ENCODE measurements around the gene CDC37. TPM values are rescaled to one million over a fixed set of nuclear protein-coding genes. Genes with fewer than 3 reads are reported as not detected.
"Not testable (repeated sequence)": the region's sequence is repeated elsewhere in the genome, so short reads cannot be mapped to it uniquely, and the experiment has no call there.

CDC37 gene
- total RNA-seq, 1 donor from 2014 or later: 142 TPM

- peaks cover 65% of the 10 kb centered on the region for H3K79me2 ChIP-seq (ENCODE audit: low read depth)
- Mint-ChIP-seq H3K9me3 (no peaks in the 10 kb centered on the region), H3K27ac (no peak overlapping the region), H3K4me3 (no peak overlapping the region), H3K4me1 (peaks cover 18% of the 10 kb centered on the region), H3K36me3 (peaks cover 3% of the 10 kb centered on the region), H3K27me3 (ENCODE audit: insufficient read depth, low read depth) (peaks cover 13% of the 10 kb centered on the region)
- no peak overlapping the region for H3K4me3 ChIP-seq
- no peak overlapping the region for H2AFZ ChIP-seq (replicated peaks)
- no peak overlapping the region for H3K9ac ChIP-seq
- no peaks in the 10 kb centered on the region for H3K36me3 ChIP-seq
- H3K27ac ChIP-seq: no peak overlapping the region
- H3K4me1 ChIP-seq: peaks cover 5% of the 10 kb centered on the region
- TF ChIP-seq CTCF (IDR thresholded peaks at IDR 0.05): no peak
- TF ChIP-seq EZH2 (IDR thresholded peaks at IDR 0.05): no peak
- no peak for TF ChIP-seq EZH2phosphoT487 (IDR thresholded peaks at IDR 0.05)
- no peak for DNase-seq (ENCODE audit: low spot score)
- peaks cover 3% of the 10 kb centered on the region for H3K27me3 ChIP-seq
- no peak overlapping the region for H3K4me2 ChIP-seq
- peaks cover 47% of the 10 kb centered on the region for H4K20me1 ChIP-seq (ENCODE audit: low read depth)
- peaks cover 13% of the 10 kb centered on the region for H3F3A ChIP-seq (ENCODE audit: low read depth)
- no peaks in the 10 kb centered on the region for H3K9me3 ChIP-seq (ENCODE audit: low read depth)
Measured at GRCh38 chr19:10399878-10400277, 3.5 kb downstream of the CDC37 start.

- not testable (repeated sequence) for H3K4me3 Mint-ChIP-seq; H3K27ac Mint-ChIP-seq; H3K36me3 Mint-ChIP-seq; H3K4me3 ChIP-seq; H3K9me3 Mint-ChIP-seq; H3K4me1 ChIP-seq; H3K27me3 ChIP-seq; H3F3A ChIP-seq (ENCODE audit: low read depth); H3K9ac ChIP-seq; H3K27ac ChIP-seq; H3K9me3 ChIP-seq (ENCODE audit: low read depth); H3K4me2 ChIP-seq; DNase-seq (ENCODE audit: low spot score); H3K36me3 ChIP-seq; H2AFZ ChIP-seq (replicated peaks)
- Mint-ChIP-seq H3K27me3 (ENCODE audit: insufficient read depth, low read depth) (peaks cover 10% of the 10 kb centered on the region), H3K4me1 (peaks cover 17% of the 10 kb centered on the region)
- peaks cover 65% of the 10 kb centered on the region for H3K79me2 ChIP-seq (ENCODE audit: low read depth)
- peaks cover 47% of the 10 kb centered on the region for H4K20me1 ChIP-seq (ENCODE audit: low read depth)
Measured at GRCh38 chr19:10399340-10399739, 4.0 kb downstream of the CDC37 start.

GRCh38 chr19:10398819-10399218 is 4.5 kb downstream of the CDC37 start:
- H3K4me3 Mint-ChIP-seq: no peak overlapping the region
- peaks cover 47% of the 10 kb centered on the region for H4K20me1 ChIP-seq (ENCODE audit: low read depth)
- no peak for TF ChIP-seq EZH2 (IDR thresholded peaks at IDR 0.05)
- no peak for TF ChIP-seq CTCF (IDR thresholded peaks at IDR 0.05)
- no peak for TF ChIP-seq EZH2phosphoT487 (IDR thresholded peaks at IDR 0.05)

GRCh38 chr19:10395917-10396316 is 7.4 kb downstream of the CDC37 start:
- no peak overlapping the region for H2AFZ ChIP-seq (replicated peaks)
- TF ChIP-seq EZH2 (IDR thresholded peaks at IDR 0.05): no peak
- TF ChIP-seq CTCF (IDR thresholded peaks at IDR 0.05): no peak
- TF ChIP-seq EZH2phosphoT487 (IDR thresholded peaks at IDR 0.05): no peak
- no peak overlapping the region for H3K27ac ChIP-seq
- no peaks in the 10 kb centered on the region for H3K9me3 ChIP-seq (ENCODE audit: low read depth)
- H3K36me3 ChIP-seq: no peaks in the 10 kb centered on the region
- no peak overlapping the region for H3K4me3 ChIP-seq
- no peak overlapping the region for H3K9ac ChIP-seq
- Mint-ChIP-seq H3K9me3 (no peaks in the 10 kb centered on the region), H3K4me1 (no peaks in the 10 kb centered on the region), H3K36me3 (peaks cover 7% of the 10 kb centered on the region), H3K27ac (no peak overlapping the region), H3K4me3 (no peak overlapping the region), H3K27me3 (ENCODE audit: insufficient read depth, low read depth) (peaks cover 9% of the 10 kb centered on the region)
- peaks cover 40% of the 10 kb centered on the region for H3K79me2 ChIP-seq (ENCODE audit: low read depth)
- H3F3A ChIP-seq (ENCODE audit: low read depth): peaks cover 6% of the 10 kb centered on the region
- H3K4me2 ChIP-seq: no peak overlapping the region
- H4K20me1 ChIP-seq (ENCODE audit: low read depth): peaks cover 39% of the 10 kb centered on the region
- no peaks in the 10 kb centered on the region for H3K4me1 ChIP-seq
- DNase-seq (ENCODE audit: low spot score): no peak
- H3K27me3 ChIP-seq: no peaks in the 10 kb centered on the region

More at GRCh38 chr19:10398819-10399218, 4.5 kb downstream of the CDC37 start:
- Histone ChIP-seq H2AFZ (replicated peaks) (no peak overlapping the region), H3K9ac (no peak overlapping the region), H3F3A (ENCODE audit: low read depth) (peaks cover 3% of the 10 kb centered on the region), H3K9me3 (ENCODE audit: low read depth) (no peaks in the 10 kb centered on the region), H3K4me2 (no peak overlapping the region), H3K36me3 (no peaks in the 10 kb centered on the region), H3K4me3 (no peak overlapping the region), H3K27me3 (no peaks in the 10 kb centered on the region), H3K4me1 (peaks cover 5% of the 10 kb centered on the region), H3K27ac (no peak overlapping the region), H3K79me2 (ENCODE audit: low read depth) (peaks cover 65% of the 10 kb centered on the region)
- Mint-ChIP-seq H3K36me3 (peaks cover 3% of the 10 kb centered on the region), H3K27me3 (ENCODE audit: insufficient read depth, low read depth) (peaks cover 9% of the 10 kb centered on the region), H3K9me3 (no peaks in the 10 kb centered on the region), H3K4me1 (peaks cover 15% of the 10 kb centered on the region), H3K27ac (no peak overlapping the region)
- DNase-seq (ENCODE audit: low spot score): no peak

Measured in neural progenitor cell (in vitro differentiated cells).